Smooth muscle cell (in vitro differentiated cells): ENCODE results near the gene MRGPRG. TPM values are rescaled to one million over a fixed set of nuclear protein-coding genes. Genes with fewer than 3 reads are reported as not detected.

Experiments used
- DNase-seq: peaks from one replicate; lab custom pipeline; 2025; ENCODE audit not compliant: unreplicated experiment; lab: John Stamatoyannopoulos, UW
- H2AFZ ChIP-seq: fragments of 200-600 bp; sonication (generic); 2 replicates; pipeline ENCODE4 v1.6.0; 2016; ENCODE audit warnings: antibody characterized with exemption, low read depth, mild to moderate bottlenecking
- H3F3A ChIP-seq: fragments of 200-600 bp; sonication (generic); 2 replicates; pipeline ENCODE4 v1.6.0; 2017; ENCODE audit warnings: antibody characterized with exemption, low read depth
- H3K27ac ChIP-seq: fragments of 200-600 bp; sonication (generic); 2 replicates; pipeline ENCODE4 v1.5.1; 2016; ENCODE audit warnings: low read depth, mild to moderate bottlenecking
- H3K27me3 ChIP-seq: fragments of 200-600 bp; sonication (generic); 2 replicates; pipeline ENCODE4 v1.6.1; 2016; ENCODE audit warnings: low read depth, mild to moderate bottlenecking
- H3K36me3 ChIP-seq: fragments of 200-600 bp; sonication (generic); 2 replicates; pipeline ENCODE4 v1.5.1; 2016; ENCODE audit warnings: low read depth
- H3K4me1 ChIP-seq: fragments of 200-600 bp; sonication (generic); 2 replicates; pipeline ENCODE4 v1.5.1; 2016; ENCODE audit warnings: low read depth
- H3K4me2 ChIP-seq: fragments of 200-600 bp; sonication (generic); 2 replicates; pipeline ENCODE4 v1.6.0; 2016; ENCODE audit warnings: mild to moderate bottlenecking
- H3K4me3 ChIP-seq: fragments of 200-600 bp; sonication (generic); 2 replicates; pipeline ENCODE4 v1.5.1; 2016; ENCODE audit warnings: mild to moderate bottlenecking
- H3K79me2 ChIP-seq: fragments of 200-600 bp; sonication (generic); 2 replicates; pipeline ENCODE4 v1.6.0; 2016; ENCODE audit warnings: low read depth, mild to moderate bottlenecking
- H3K9ac ChIP-seq: fragments of 200-600 bp; sonication (generic); 2 replicates; pipeline ENCODE4 v1.6.0; 2016; ENCODE audit warnings: low read depth
- H3K9me3 ChIP-seq: fragments of 200-600 bp; sonication (generic); replicated peaks from 2 replicates; pipeline ENCODE4 v1.5.1; 2016; ENCODE audit warnings: low read depth
- H4K20me1 ChIP-seq: fragments of 200-600 bp; sonication (generic); 2 replicates; pipeline ENCODE4 v1.6.0; 2016; ENCODE audit warnings: low read depth
- CTCF ChIP-seq: fragments of 200-600 bp; sonication (generic); IDR thresholded peaks from 2 replicates; pipeline ENCODE4 v1.5.1; 2017; ENCODE audit warnings: borderline replicate concordance, mild to moderate bottlenecking, antibody characterized with exemption; ENCODE audit not compliant: insufficient read depth, poor library complexity, severe bottlenecking
- WGBS: methylation state at CpG from one replicate; pipeline ENCODE4 v1.1.7; 2016; ENCODE audit warnings: low lambda C conversion rate; 5-methylcytosine and 5-hydroxymethylcytosine counted together
- polyA plus RNA-seq: library from polyadenylated mRNA; unstranded; fragments of >200 nt; fragmentation: Nextera tagmentation; extraction: Ambion mirVana; gene quantifications from 2 replicates; pipeline ENCODE4 v1.2.1, GENCODE V29; 2016
- total RNA-seq: library from RNA; depleted of rRNA; stranded (reverse); fragments of >200 nt; gene quantifications from 2 replicates; pipeline ENCODE4 v1.2.3, GENCODE V29; 2014

MRGPRG gene
- total and polyA plus RNA-seq, 2 experiments from 2014 or later: not detected

- H3K9ac ChIP-seq: no peak overlapping the region
- H2AFZ ChIP-seq: no peak overlapping the region
- no peaks in the 10 kb centered on the region for H3K36me3 ChIP-seq
- H4K20me1 ChIP-seq: no peaks in the 10 kb centered on the region
- WGBS: 88% methylated on average over 7 of the region's 7 CpGs
- TF ChIP-seq CTCF: no peak
- no peak overlapping the region for H3K4me3 ChIP-seq
- no peaks in the 10 kb centered on the region for H3F3A ChIP-seq
- H3K4me2 ChIP-seq: no peak overlapping the region
- H3K9me3 ChIP-seq: no peaks in the 10 kb centered on the region
- no peaks in the 10 kb centered on the region for H3K79me2 ChIP-seq
- DNase-seq: no peak
- no peak overlapping the region for H3K27ac ChIP-seq
- H3K27me3 ChIP-seq: peaks cover 63% of the 10 kb centered on the region
- H3K4me1 ChIP-seq: peaks cover 10% of the 10 kb centered on the region
Measured at GRCh38 chr11:3202305-3202704, 16.3 kb downstream of the MRGPRG start.

- H3K27ac ChIP-seq: no peak overlapping the region
- WGBS: 90% methylated on average over 17 of the region's 17 CpGs
Measured at GRCh38 chr11:3201677-3202181, 16.9 kb downstream of the MRGPRG start.

GRCh38 chr11:3201112-3201581 lies 17.5 kb downstream of the MRGPRG start:
- Histone ChIP-seq H3K27ac (no peak overlapping the region), H3K79me2 (no peaks in the 10 kb centered on the region), H3K27me3 (peaks cover 63% of the 10 kb centered on the region), H3K9me3 (no peaks in the 10 kb centered on the region), H3K4me1 (peaks cover 10% of the 10 kb centered on the region), H3K4me2 (no peak overlapping the region), H3K4me3 (no peak overlapping the region), H3F3A (no peaks in the 10 kb centered on the region), H4K20me1 (no peaks in the 10 kb centered on the region), H3K9ac (no peak overlapping the region), H3K36me3 (no peaks in the 10 kb centered on the region), H2AFZ (no peak overlapping the region)
- WGBS: 84% methylated on average over 15 of the region's 15 CpGs
- no peak for TF ChIP-seq CTCF
- no peak for DNase-seq

More at GRCh38 chr11:3201677-3202181, 16.9 kb downstream of the MRGPRG start:
- H4K20me1 ChIP-seq: no peaks in the 10 kb centered on the region
- no peak overlapping the region for H3K4me2 ChIP-seq
- no peak for DNase-seq
- no peaks in the 10 kb centered on the region for H3F3A ChIP-seq
- no peak overlapping the region for H3K4me3 ChIP-seq
- H3K9ac ChIP-seq: no peak overlapping the region
- no peaks in the 10 kb centered on the region for H3K36me3 ChIP-seq
- H2AFZ ChIP-seq: no peak overlapping the region
- H3K79me2 ChIP-seq: no peaks in the 10 kb centered on the region
- H3K9me3 ChIP-seq: no peaks in the 10 kb centered on the region
- peaks cover 10% of the 10 kb centered on the region for H3K4me1 ChIP-seq
- H3K27me3 ChIP-seq: peaks cover 63% of the 10 kb centered on the region
- TF ChIP-seq CTCF: no peak
